Cerebellar cortex (tissue), 1 donor: ENCODE data around the gene PYDC1.
"Not testable (repeated sequence)": the region's sequence is repeated elsewhere in the genome, so short reads cannot be mapped to it uniquely, and the experiment has no call there.

Experiments used
- DNase-seq: peaks from one replicate; pipeline ENCODE4 v3.0.0-alpha.2; 2015; ENCODE audit warnings: low spot score

The PYDC1 gene

GRCh38 chr16:31179747-31180459, 37.0 kb downstream of the PYDC1 start, which contains the start of gene FUS:
FUS (plus strand) TSS chr16:31180139; CDS start chr16:31180215, 76 bp downstream.
- peak; percentile 93 for DNase-seq

GRCh38 chr16:31179219-31179746, 37.7 kb downstream of the PYDC1 start:
- no peak for DNase-seq

- DNase-seq, result no peak
These were observed 39.8 kb downstream of the PYDC1 start for GRCh38 chr16:31177136-31177535.

GRCh38 chr16:31170048-31170447, 46.9 kb downstream of the PYDC1 start:
- not testable (repeated sequence) for DNase-seq

- no peak for DNase-seq
These were observed 48.1 kb downstream of the PYDC1 start for GRCh38 chr16:31168848-31169247.

GRCh38 chr16:31167315-31167714, 49.6 kb downstream of the PYDC1 start:
- no peak for DNase-seq
